AG10803 (cell line): Measurements from ENCODE around the gene ROBO1.

Experiments used
- DNase-seq: peaks from one replicate; pipeline ENCODE4 v3.0.0; 2010; ENCODE audit warnings: low read depth
- H3K4me3 ChIP-seq: 2 replicates; pipeline ENCODE4 v1.5.1; 2011; ENCODE audit warnings: mild to moderate bottlenecking, low read length, control low read depth
- TF ChIP-seq, protein P1 (sequence below): conservative IDR thresholded peaks from 2 replicates; pipeline ENCODE4 v1.5.1; 2011; ENCODE audit warnings: mild to moderate bottlenecking, low read length, control low read depth, inconsistent platforms

ROBO1 gene

DNA sequence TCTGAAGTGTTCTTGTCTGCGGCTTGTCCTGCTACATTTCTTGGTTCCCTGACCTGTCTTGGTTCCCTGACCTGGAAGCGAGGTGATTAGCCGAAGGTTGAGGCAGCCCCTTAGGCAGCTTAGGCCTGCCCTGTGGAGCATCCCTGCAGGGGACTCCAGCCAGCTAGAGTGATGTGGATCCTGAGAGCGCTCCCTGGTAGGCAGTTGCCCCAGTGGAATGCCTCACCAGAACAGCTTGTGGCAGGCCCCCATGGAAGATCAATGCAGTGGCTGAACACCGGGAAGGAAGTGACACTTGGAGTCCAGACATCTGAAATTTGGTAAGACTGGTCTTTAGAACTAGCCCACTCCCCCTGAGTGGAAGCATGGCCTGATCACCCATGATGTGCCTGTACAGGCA lies 5.5 kb upstream of the ROBO1 start:
- TF ChIP-seq, protein P1, sequence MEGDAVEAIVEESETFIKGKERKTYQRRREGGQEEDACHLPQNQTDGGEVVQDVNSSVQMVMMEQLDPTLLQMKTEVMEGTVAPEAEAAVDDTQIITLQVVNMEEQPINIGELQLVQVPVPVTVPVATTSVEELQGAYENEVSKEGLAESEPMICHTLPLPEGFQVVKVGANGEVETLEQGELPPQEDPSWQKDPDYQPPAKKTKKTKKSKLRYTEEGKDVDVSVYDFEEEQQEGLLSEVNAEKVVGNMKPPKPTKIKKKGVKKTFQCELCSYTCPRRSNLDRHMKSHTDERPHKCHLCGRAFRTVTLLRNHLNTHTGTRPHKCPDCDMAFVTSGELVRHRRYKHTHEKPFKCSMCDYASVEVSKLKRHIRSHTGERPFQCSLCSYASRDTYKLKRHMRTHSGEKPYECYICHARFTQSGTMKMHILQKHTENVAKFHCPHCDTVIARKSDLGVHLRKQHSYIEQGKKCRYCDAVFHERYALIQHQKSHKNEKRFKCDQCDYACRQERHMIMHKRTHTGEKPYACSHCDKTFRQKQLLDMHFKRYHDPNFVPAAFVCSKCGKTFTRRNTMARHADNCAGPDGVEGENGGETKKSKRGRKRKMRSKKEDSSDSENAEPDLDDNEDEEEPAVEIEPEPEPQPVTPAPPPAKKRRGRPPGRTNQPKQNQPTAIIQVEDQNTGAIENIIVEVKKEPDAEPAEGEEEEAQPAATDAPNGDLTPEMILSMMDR = no peak
- H3K4me3 ChIP-seq = no peak overlapping the region
- DNase-seq = no peak

DNA sequence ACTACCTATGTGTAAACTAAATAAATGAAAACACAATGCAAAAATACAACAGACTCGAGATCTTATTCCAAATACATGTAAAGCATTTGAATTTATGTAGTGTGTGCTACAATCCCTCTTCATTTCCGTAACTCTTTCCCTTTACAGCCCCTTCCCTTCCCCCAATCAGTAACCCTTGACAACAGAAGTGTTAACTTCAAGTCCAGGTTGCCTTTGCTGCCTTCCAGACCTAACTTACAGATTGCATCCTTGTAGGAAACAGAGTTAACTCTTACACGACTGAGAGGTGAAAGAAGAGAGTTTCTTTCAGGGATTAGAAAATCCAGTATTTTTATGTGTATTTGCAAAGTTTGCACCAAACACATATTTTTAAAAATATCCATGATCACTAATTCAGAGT lies 1.4 kb upstream of the ROBO1 start:
- H3K4me3 ChIP-seq = no peak overlapping the region
- DNase-seq = no peak
- TF ChIP-seq, protein P1 = no peak

DNA sequence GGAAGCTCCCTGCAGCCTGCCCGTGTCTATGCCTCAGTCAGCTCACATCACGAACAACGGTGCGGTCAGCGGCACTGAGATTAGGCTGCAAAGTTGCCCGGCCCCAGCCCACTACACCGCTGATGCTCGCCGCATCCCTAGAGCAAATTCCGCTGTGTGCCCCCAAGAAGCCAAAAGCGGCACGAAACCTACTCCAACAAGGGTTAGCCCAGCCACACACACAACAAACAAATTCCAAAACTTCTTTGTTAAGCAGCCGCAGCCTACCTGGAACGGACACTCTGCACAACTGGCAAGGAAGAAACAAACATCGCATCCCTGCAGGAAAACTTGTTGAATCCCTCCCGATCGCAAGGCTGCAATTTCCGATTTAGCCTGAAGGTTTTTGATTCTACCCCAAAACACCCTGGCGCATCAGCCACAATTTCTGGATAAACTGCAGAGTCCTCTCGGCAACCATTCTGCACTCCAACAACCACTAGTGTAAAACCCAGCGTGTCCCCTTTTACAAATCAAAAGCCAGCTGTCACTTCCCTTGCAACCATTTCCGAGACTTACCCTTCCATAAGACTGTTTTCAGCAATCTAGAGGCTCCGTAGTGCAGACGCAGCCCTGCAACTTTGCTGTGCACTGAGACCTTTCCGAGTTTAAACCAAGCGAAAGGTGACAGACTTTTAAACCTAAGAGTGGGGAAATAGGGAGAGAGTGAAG lies 449 bp downstream of the ROBO1 start:
- TF ChIP-seq, protein P1 = no peak
- H3K4me3 ChIP-seq = no peak overlapping the region
- no peak for DNase-seq

- TF ChIP-seq, protein P1 = no peak
- H3K4me3 ChIP-seq = no peak overlapping the region
- no peak for DNase-seq
These were observed 1.2 kb downstream of the ROBO1 start for GRCh38 chr3:79766496-79767193.

- H3K4me3 ChIP-seq = no peak overlapping the region
- TF ChIP-seq, protein P1 = no peak
- no peak for DNase-seq
These were observed 1.9 kb downstream of the ROBO1 start for GRCh38 chr3:79765911-79766310.

DNA sequence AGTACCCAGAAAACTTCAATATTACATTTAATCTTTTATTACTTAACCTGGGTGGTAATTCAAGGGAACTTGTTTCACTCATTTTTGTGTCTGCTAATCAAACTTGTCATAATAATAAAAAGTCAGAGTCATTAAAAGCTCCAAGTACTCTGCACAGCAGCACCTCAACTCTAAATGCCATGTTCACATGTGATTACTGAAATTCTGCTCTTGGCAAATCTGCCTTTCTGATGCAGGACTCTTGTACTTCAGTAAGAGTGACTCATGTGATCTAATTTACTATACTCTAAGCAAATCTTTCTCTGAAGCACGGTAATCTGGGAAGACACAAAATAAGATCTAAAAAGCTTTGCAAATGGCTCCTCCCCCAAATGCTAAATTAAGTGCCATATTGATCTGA lies 6.4 kb downstream of the ROBO1 start:
- no peak overlapping the region for H3K4me3 ChIP-seq
- TF ChIP-seq, protein P1 = no peak
- DNase-seq = no peak

DNA sequence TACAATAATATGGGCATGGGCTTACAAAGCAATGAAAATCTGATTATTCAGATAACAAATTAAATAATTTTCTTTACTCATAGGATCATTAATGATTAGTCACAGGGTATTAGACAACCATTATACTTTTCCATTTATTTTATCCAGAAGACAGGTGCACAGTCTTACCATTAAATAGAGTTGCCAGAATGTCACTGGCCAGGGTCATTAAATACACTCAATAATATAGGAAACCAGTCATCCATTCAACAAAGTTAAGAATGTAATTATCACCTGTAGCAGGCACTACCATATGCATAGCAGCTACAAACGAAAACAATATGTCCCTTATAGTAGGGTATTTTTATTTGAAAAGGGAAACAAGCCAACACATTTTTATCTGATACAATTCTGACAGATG lies 16.1 kb downstream of the ROBO1 start:
- DNase-seq = no peak
- no peak overlapping the region for H3K4me3 ChIP-seq
- TF ChIP-seq, protein P1 = no peak
